GM21576 (cell line): ENCODE measurements around the gene POLR2J3.
"Not testable (repeated sequence)": the region's sequence is repeated elsewhere in the genome, so short reads cannot be mapped to it uniquely, and the experiment has no call there.

Source experiments
- ATAC-seq: cut with Tn5 transposase; IDR thresholded peaks from one replicate; pipeline ENCODE4 v1.9.1; 2021; ENCODE audit warnings: mild to moderate bottlenecking, moderate library complexity; ENCODE audit not compliant: unreplicated experiment

The POLR2J3 gene

DNA sequence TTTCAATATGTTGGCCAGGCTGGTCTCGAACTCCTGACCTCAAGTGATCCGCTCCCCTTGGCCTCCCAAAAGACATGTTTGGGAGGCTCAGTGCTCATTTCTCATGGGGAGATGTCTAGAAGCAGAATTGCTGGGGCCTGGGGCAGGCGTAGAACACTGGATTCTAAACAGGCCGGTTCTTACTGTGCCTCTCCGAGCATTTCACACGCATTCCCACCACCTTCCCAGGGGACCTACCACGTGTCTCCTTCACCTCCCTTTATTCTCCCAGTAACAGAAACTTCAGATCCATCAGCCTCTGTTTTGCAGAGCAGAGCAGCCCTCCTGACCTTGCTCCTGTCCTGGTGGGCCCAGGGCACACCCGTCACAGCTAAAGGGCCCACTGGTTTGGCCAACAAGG lies 45.2 kb downstream of the POLR2J3 start:
- not testable (repeated sequence) for ATAC-seq

DNA sequence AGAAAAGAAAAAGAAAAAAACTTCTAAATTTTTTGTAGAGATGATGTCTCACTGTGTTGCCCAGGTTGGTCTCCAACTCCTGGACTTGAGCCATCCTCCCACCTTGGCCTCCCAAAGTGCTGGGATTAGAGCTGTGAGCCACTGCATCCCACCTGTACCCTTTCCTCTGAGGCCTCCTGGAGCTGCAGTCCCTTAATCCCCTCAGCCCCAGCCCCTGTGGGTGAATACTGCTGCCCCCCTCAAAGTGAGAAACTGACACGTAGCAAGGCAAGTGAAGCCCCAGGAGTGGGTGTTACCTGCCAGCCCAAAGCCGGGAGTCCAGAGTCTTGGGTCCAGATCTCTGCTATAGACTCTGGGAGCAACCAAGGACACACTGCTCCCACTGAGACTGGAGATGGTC lies 47.6 kb downstream of the POLR2J3 start:
- not testable (repeated sequence) for ATAC-seq

DNA sequence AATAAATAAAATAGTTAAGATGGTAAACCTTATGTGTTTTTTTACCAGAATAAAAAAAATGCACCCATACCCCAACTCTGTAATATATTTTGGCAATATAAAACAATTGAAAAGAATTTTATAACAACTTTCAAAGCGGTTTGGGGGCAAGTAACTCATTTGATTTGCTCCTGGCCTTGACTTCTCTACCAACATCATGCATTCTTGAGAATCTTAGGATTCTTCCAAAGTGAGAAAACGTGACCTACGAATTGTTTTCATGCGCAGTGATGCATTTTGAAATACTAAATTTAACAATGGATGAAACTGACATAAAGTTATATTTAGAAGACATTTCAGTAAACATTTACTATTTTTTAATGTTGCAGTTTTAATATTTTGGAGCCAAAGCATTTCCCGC lies 51.6 kb downstream of the POLR2J3 start:
- ATAC-seq: not testable (repeated sequence)

DNA sequence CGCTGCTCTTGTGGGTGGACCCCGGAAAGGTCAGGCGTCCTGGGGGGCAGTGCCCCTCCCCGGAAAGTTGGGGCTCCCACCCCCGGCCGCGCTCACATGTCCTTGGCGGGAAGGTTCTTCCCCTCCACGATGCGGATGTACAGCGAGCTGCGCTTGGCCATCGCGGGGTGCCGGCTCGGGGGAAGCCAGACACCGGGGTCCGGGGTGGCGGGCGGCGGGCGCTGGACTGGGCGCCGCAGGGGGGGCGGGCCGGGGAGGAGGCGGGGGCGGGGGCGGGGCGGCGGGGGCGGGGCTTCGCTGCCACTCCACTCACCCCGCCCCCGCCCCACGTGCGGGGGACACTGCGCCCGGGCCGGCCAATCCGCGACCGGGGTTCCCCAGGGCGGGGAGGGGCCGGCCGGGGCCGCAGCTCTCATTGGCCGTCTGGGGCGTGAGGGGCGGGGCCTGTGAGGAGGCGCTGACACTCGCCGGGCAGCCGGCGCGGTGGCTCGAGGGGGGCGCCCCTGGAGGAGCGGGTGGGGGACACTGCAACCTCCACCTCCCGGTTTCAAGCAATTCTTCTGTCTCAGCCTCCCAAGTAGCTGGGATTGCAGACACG lies 54.7 kb downstream of the POLR2J3 start, which contains the start of gene RASA4B:
Gene RASA4B, minus strand, starts transcription at position 228 of the 598 bp plus-strand sequence. Its CDS starts 67 bp downstream, at position 161.
- ATAC-seq: peak; percentile 57
